Neuronal stem cell (in vitro differentiated cells): ENCODE results near the gene USP9X.

Experiments used
- DNase-seq: peaks from one replicate; pipeline ENCODE4 v3.0.0-alpha.2; 2013; ENCODE audit warnings: low spot score
- H2AFZ ChIP-seq: one replicate; pipeline ENCODE4 v1.6.1; 2013; ENCODE audit warnings: mild to moderate bottlenecking, low read length, inconsistent platforms
- H2AK5ac ChIP-seq: 2 replicates; pipeline ENCODE4 v1.6.1; 2013; ENCODE audit warnings: low read depth, mild to moderate bottlenecking, inconsistent platforms, low read length, moderate library complexity, mixed read lengths
- H2BK120ac ChIP-seq: 2 replicates; pipeline ENCODE4 v1.6.1; 2013; ENCODE audit warnings: low read depth, mild to moderate bottlenecking, inconsistent platforms, low read length, moderate library complexity, mixed read lengths
- H2BK12ac ChIP-seq: one replicate; pipeline ENCODE4 v1.6.1; 2013; ENCODE audit warnings: low read length, inconsistent platforms
- H2BK15ac ChIP-seq: 2 replicates; pipeline ENCODE4 v1.6.1; 2013; ENCODE audit warnings: mild to moderate bottlenecking, low read length, inconsistent platforms, mixed read lengths
- H2BK5ac ChIP-seq: one replicate; pipeline ENCODE4 v1.6.1; 2013; ENCODE audit warnings: inconsistent platforms, mild to moderate bottlenecking, low read length, moderate library complexity
- H3K14ac ChIP-seq: one replicate; pipeline ENCODE4 v1.6.1; 2013; ENCODE audit warnings: low read length, inconsistent platforms
- H3K18ac ChIP-seq: 2 replicates; pipeline ENCODE4 v1.6.1; 2013; ENCODE audit warnings: low read length, inconsistent platforms
- H3K23ac ChIP-seq: 2 replicates; pipeline ENCODE4 v1.6.1; 2013; ENCODE audit warnings: low read depth, mild to moderate bottlenecking, mixed read lengths, low read length, inconsistent platforms; ENCODE audit not compliant: poor library complexity
- H3K27ac ChIP-seq: replicated peaks from 3 replicates; pipeline ENCODE4 v1.5.1; 2013; ENCODE audit warnings: low read length, inconsistent platforms
- H3K27me3 ChIP-seq, 3 experiments: 2 replicates each; pipeline ENCODE4 v1.6.1; 2013; ENCODE audit warnings: low read length in 3 of 3, mild to moderate bottlenecking in 2 of 3, inconsistent platforms in 1 of 3, low read depth in 1 of 3, mixed read lengths in 1 of 3, moderate library complexity in 1 of 3; ENCODE audit not compliant: control insufficient read depth in 3 of 3, insufficient read depth in 3 of 3
- H3K36me3 ChIP-seq, 2 donors: replicated peaks in 1 of 2; 2 replicates each; pipeline ENCODE4 v1.6.1; 2013; ENCODE audit warnings: low read length in 2 of 2; ENCODE audit not compliant: control insufficient read depth in 2 of 2, insufficient read depth in 2 of 2
- H3K4ac ChIP-seq: 2 replicates; pipeline ENCODE4 v1.6.1; 2013; ENCODE audit warnings: inconsistent platforms, mild to moderate bottlenecking, low read length, moderate library complexity
- H3K4me1 ChIP-seq, 2 donors: 1 replicate in 1 of 2; 2 replicates in 1 of 2; pipeline ENCODE4 v1.6.1; 2013; ENCODE audit warnings: low read length in 2 of 2, low read depth in 1 of 2; ENCODE audit not compliant: control insufficient read depth in 2 of 2, insufficient read depth in 1 of 2
- H3K4me2 ChIP-seq: one replicate; pipeline ENCODE4 v1.6.1; 2013; ENCODE audit warnings: mild to moderate bottlenecking, low read length, inconsistent platforms; ENCODE audit not compliant: insufficient read depth, poor library complexity, severe bottlenecking
- H3K4me3 ChIP-seq, 2 donors: 2 replicates each; pipeline ENCODE4 v1.5.1; 2013; ENCODE audit warnings: low read length in 2 of 2, mild to moderate bottlenecking in 2 of 2, inconsistent platforms in 1 of 2, moderate library complexity in 1 of 2
- H3K79me1 ChIP-seq: one replicate; pipeline ENCODE4 v1.6.1; 2013; ENCODE audit warnings: low read depth, mild to moderate bottlenecking, inconsistent platforms, low read length, moderate library complexity
- H3K9ac ChIP-seq: one replicate; pipeline ENCODE4 v1.6.1; 2013; ENCODE audit warnings: mild to moderate bottlenecking, low read depth, low read length, inconsistent platforms; ENCODE audit not compliant: poor library complexity
- H3K9me3 ChIP-seq, 2 donors: replicated peaks in 1 of 2; 2 replicates each; pipeline versions ENCODE3 to v1.6.1; 2013; ENCODE audit warnings: low read length in 2 of 2, mild to moderate bottlenecking in 2 of 2, inconsistent platforms in 1 of 2, low read depth in 1 of 2, mixed read lengths in 1 of 2, moderate library complexity in 1 of 2; ENCODE audit not compliant: control insufficient read depth in 2 of 2, insufficient read depth in 1 of 2
- H4K8ac ChIP-seq: one replicate; pipeline ENCODE4 v1.6.1; 2013; ENCODE audit warnings: low read depth, mild to moderate bottlenecking, inconsistent platforms, low read length, moderate library complexity
- H4K91ac ChIP-seq: one replicate; pipeline ENCODE4 v1.6.1; 2013; ENCODE audit warnings: low read length, low read depth, mild to moderate bottlenecking, inconsistent platforms; ENCODE audit not compliant: poor library complexity
- WGBS, 2 donors: extraction: QIAGEN DNeasy Blood & Tissue Kit; methylation state at CpG; one replicate each; pipeline ENCODE4 v1.1.7; 2013; ENCODE audit warnings: missing lambda C conversion rate in 2 of 2, mixed read lengths in 1 of 2; ENCODE audit not compliant: insufficient read length in 2 of 2, insufficient replicate concordance in 1 of 2; ENCODE audit errors: extremely low coverage in 2 of 2; 5-methylcytosine and 5-hydroxymethylcytosine counted together

Gene USP9X

DNA sequence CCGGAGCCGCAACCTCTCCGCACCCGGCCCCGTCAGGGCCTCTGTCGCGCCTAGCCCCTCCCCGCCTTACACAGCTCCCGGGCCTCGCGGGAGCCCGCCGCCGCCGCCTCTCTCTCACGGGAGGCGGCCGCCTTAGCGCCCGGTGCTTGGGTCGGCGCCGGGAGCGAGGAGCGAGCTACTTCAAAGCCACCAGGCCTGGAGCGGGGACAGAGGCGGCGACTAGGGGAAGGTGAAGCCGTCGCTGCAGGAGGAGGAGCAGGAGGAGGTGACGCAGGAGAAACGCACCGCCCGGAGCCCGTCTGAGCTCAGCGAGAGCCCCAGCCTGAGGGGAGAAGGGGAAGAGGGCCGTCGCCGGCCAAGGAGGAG lies 250 bp downstream of the USP9X start:
- Histone ChIP-seq H3K36me3 (peaks cover 0 to 8% of the 10 kb centered on the region in 2 donors), H3K9me3 (no peaks in the 10 kb centered on the region), H2BK15ac (no peak overlapping the region), H3K23ac (peak overlapping the region; percentile 73), H2AK5ac (peak overlapping the region; percentile 56), H3K14ac (peak overlapping the region; percentile 56), H4K8ac (no peak overlapping the region), H3K27ac (peak overlapping the region; percentile 87), H3K4ac (no peak overlapping the region), H3K4me2 (peak overlapping the region; percentile 18), H2BK12ac (no peak overlapping the region), H4K91ac (no peak overlapping the region), H2BK5ac (peak overlapping the region; percentile 93), H3K18ac (peak overlapping the region; percentile 99), H3K4me1 (peaks cover 0 to 3% of the 10 kb centered on the region in 2 donors), H3K9ac (peak overlapping the region; percentile 96), H2AFZ (peak overlapping the region; percentile 74), H3K4me3 (peak overlapping the region; percentile 93 to 100), H3K27me3 (no peaks in the 10 kb centered on the region), H3K79me1 (peaks cover 4% of the 10 kb centered on the region), H2BK120ac (peak overlapping the region; percentile 72)
- no peak for DNase-seq
- no CpG with 5 or more reads among the region's 39 CpGs for whole genome bisulfite sequencing, 2 donors

DNA sequence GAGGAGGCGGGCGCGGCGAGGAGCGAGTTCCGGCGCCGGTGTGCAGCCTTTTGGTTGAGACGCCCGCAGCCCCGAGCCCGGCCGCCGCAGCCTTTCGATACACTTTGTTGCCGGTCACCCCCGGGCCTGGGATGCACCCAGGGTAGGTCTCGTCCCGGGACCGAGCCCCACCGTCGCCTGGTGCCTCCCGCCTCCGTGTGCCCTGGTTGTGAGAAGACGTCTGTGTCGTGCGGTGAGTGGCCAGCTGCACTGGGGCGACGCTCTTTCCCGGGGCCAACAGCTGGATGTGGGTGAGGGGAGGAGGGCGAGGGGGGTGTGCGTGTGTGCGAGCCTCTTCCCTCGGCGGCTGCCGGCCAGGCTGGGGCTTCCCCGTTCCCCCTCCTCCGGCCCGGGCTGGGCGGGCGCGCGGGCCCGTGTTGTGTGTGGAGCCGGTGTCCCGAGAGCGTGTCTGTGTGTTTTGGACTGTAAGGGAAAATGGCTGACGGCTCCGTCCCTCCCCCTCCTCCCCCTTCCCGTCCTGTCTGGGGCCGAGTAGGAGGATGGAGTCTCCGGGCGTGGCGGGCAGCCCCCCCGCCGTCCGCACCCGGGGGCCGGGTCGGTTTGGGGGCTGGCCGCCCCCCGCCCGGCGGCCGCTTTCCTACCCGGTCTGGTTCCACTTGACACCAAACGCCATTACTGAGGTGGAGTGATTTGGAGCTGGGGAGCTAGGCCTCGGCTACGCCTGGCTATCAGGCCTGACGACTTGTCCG lies 807 bp downstream of the USP9X start:
- Histone ChIP-seq H3K36me3 (peaks cover 0 to 8% of the 10 kb centered on the region in 2 donors), H2BK5ac (peak overlapping the region; percentile 93), H4K91ac (no peak overlapping the region), H2AFZ (peak overlapping the region; percentile 74), H3K9me3 (no peaks in the 10 kb centered on the region), H3K27ac (peak overlapping the region; percentile 87), H2BK120ac (peak overlapping the region; percentile 72), H2BK15ac (no peak overlapping the region), H3K18ac (peak overlapping the region; percentile 99), H3K4me1 (peaks cover 0 to 3% of the 10 kb centered on the region in 2 donors), H3K23ac (peak overlapping the region; percentile 73), H3K4me2 (peak overlapping the region; percentile 25), H3K9ac (peak overlapping the region; percentile 96), H4K8ac (no peak overlapping the region), H3K14ac (peak overlapping the region; percentile 56), H2AK5ac (peak overlapping the region; percentile 56), H3K4ac (no peak overlapping the region), H3K79me1 (peaks cover 4% of the 10 kb centered on the region), H3K4me3 (peak overlapping the region; percentile 93 to 100), H3K27me3 (no peaks in the 10 kb centered on the region), H2BK12ac (no peak overlapping the region)
- no peak for DNase-seq
- WGBS, 2 donors, result no CpG with 5 or more reads among the region's 71 CpGs

DNA sequence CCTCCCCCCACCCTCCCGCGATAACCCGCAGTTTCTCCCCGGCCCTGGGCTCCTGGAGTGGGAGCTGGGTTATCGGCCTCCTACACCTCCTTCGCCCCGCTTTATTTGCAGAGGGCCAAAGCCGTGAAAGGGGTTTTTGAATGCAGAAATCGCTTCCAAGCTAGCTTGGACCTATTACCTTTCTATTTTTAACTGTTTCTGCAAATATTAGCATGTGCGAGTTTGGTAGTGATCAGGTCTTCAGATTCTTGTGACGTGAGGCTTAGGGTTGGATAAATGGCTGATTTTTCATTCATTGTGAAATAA lies 1.3 kb downstream of the USP9X start:
- Histone ChIP-seq H2AFZ (no peak overlapping the region), H3K14ac (no peak overlapping the region), H3K4me3 (peak overlapping the region; percentile 93 to 100), H3K9ac (no peak overlapping the region), H3K27me3 (no peaks in the 10 kb centered on the region), H3K36me3 (peaks cover 0 to 8% of the 10 kb centered on the region in 2 donors), H2BK120ac (no peak overlapping the region), H4K8ac (no peak overlapping the region), H3K79me1 (peaks cover 4% of the 10 kb centered on the region), H3K9me3 (no peaks in the 10 kb centered on the region), H3K4me1 (peaks cover 0 to 3% of the 10 kb centered on the region in 2 donors), H2AK5ac (no peak overlapping the region), H3K4me2 (peak overlapping the region; percentile 25), H3K23ac (no peak overlapping the region), H4K91ac (no peak overlapping the region), H3K4ac (no peak overlapping the region), H2BK15ac (no peak overlapping the region), H2BK12ac (no peak overlapping the region), H2BK5ac (no peak overlapping the region), H3K18ac (no peak overlapping the region), H3K27ac (no peak overlapping the region)
- no peak for DNase-seq
- no CpG with 5 or more reads among the region's 11 CpGs for WGBS, 2 donors

DNA sequence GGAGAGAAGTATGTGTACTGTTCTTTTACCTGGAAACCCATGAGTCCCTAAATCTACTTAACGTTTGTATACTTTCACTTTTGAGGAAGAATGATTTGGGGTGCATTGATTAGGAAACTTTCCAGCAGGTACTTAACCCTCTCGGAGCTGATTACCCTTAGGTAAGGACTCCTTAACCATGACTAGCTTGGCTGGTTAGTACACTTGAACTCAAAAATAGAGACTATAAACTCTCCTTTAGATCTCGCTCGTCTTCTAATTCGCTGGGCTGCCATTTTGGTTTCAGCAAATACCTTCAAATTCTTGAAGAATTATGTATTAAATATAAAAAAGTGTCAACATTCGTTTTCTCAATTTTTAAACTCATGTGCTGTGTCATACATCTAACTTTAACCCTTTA lies 2.0 kb downstream of the USP9X start:
- no peak overlapping the region for H3K4ac ChIP-seq
- peak overlapping the region; percentile 25 for H3K4me2 ChIP-seq
- no peak overlapping the region for H3K14ac ChIP-seq
- DNase-seq, result no peak
- no peak overlapping the region for H2BK12ac ChIP-seq
- H4K8ac ChIP-seq, result no peak overlapping the region
- H2BK15ac ChIP-seq, result no peak overlapping the region
- peak overlapping the region; percentile 76 to 93 for H3K4me3 ChIP-seq
- H3K9ac ChIP-seq, result no peak overlapping the region
- H3K9me3 ChIP-seq, result no peaks in the 10 kb centered on the region
- no peak overlapping the region for H2AFZ ChIP-seq
- peaks cover 4% of the 10 kb centered on the region for H3K79me1 ChIP-seq
- no peaks in the 10 kb centered on the region for H3K27me3 ChIP-seq
- H3K18ac ChIP-seq, result no peak overlapping the region
- no peak overlapping the region for H4K91ac ChIP-seq
- no peak overlapping the region for H3K27ac ChIP-seq
- H3K36me3 ChIP-seq, result peaks cover 0 to 8% of the 10 kb centered on the region in 2 donors
- H2AK5ac ChIP-seq, result no peak overlapping the region
- no CpG with 5 or more reads among the region's 6 CpGs for WGBS, 2 donors
- H3K4me1 ChIP-seq, result peaks cover 0 to 3% of the 10 kb centered on the region in 2 donors
- H2BK120ac ChIP-seq, result no peak overlapping the region
- H2BK5ac ChIP-seq, result no peak overlapping the region
- H3K23ac ChIP-seq, result no peak overlapping the region
